Fibroblast of villous mesenchyme (primary cell): ENCODE data around the gene RBM23. TPM values are rescaled to one million over a fixed set of nuclear protein-coding genes. Genes with fewer than 3 reads are reported as not detected.
"Not testable (repeated sequence)": the region's sequence is repeated elsewhere in the genome, so short reads cannot be mapped to it uniquely, and the experiment has no call there.

Experiments used
- DNase-seq: peaks from one replicate; pipeline ENCODE4 v3.0.0-alpha.2; 2010; ENCODE audit warnings: low read depth
- H3K4me3 ChIP-seq: 2 replicates; pipeline ENCODE4 v1.5.1; 2011; ENCODE audit warnings: low read depth, mild to moderate bottlenecking, low read length
- CTCF ChIP-seq: IDR thresholded peaks from 2 replicates; pipeline ENCODE4 v1.5.1; 2012; ENCODE audit warnings: low read depth, mild to moderate bottlenecking, low read length; ENCODE audit not compliant: insufficient read depth
- total RNA-seq: library from RNA; depleted of rRNA; stranded (reverse); fragments of >200 nt; gene quantifications from 2 replicates; pipeline ENCODE4 v1.2.3, GENCODE V29; 2012

The RBM23 gene
- total RNA-seq, 1 donor, result 60.9 TPM

- DNase-seq, result peak; percentile 87
- peak; percentile 90 for TF ChIP-seq CTCF
- peak overlapping the region; percentile 64 for H3K4me3 ChIP-seq
Measured at GRCh38 chr14:22852940-22853767, 65.8 kb downstream of the RBM23 start.

DNA sequence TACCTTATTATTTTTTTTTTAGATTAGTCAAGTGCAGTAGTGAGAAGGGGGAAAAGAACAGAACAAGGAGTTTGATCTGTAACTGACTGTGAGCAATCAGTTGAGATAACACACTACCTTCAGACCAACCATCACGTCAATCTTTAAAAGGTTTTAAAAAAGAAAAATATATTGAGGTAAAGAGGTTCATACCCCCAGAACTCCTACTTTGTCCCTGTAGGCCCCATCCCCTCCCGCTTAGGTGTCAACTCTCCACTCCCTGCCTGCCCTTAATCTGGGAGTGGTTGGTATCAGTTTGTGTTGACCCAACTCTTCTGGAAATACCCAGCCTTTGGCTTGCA lies 66.4 kb downstream of the RBM23 start:
- no peak for DNase-seq
- no peak for TF ChIP-seq CTCF
- no peak overlapping the region for H3K4me3 ChIP-seq

- DNase-seq, H3K4me3 ChIP-seq: not testable (repeated sequence)
Measured at GRCh38 chr14:22852178-22852577, 66.8 kb downstream of the RBM23 start.

DNA sequence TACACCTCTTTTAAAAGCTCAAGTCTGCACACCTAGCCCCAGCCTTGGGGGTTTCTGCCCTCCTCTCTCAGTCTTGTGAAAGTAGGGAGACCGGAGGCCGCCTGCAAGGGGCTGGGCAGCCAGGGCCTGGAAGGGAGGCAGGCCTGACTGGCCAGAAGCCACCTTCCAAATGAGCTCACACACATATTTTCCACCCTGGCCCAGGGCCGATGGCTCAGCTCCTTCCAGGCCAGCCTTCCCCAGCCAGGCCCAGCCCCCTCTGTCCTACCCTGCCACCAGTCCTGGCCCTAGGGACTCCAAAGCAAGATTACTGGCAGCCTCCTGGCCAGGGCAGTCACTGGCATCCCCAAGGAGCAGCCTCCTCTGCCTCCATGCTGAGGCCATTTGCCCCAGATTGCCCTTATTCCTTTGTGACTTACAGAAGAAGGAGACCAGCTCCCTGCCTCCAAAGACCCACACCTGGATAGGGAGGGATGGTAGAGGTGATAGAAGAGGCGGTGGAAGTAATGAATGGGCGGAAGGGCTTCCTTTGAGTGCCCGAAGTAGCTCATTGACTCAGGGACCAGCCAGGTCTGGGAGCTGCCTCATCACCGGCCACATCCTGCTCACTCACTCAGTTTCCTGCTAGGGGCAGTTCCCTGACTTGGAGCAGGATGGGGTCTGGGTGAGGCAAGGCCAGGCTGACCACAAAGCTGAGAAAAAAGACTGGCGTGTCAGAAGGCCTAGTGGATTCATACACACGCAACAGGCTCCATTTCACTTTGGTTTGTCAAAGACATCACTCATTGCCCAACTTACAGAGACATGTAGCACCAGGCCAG lies 67.8 kb downstream of the RBM23 start:
- TF ChIP-seq CTCF, result no peak
- DNase-seq, result peak; percentile 90
- no peak overlapping the region for H3K4me3 ChIP-seq

GRCh38 chr14:22849212-22849819 lies 69.6 kb downstream of the RBM23 start:
- peak; percentile 38 for DNase-seq
- H3K4me3 ChIP-seq, result no peak overlapping the region
- TF ChIP-seq CTCF, result no peak

DNA sequence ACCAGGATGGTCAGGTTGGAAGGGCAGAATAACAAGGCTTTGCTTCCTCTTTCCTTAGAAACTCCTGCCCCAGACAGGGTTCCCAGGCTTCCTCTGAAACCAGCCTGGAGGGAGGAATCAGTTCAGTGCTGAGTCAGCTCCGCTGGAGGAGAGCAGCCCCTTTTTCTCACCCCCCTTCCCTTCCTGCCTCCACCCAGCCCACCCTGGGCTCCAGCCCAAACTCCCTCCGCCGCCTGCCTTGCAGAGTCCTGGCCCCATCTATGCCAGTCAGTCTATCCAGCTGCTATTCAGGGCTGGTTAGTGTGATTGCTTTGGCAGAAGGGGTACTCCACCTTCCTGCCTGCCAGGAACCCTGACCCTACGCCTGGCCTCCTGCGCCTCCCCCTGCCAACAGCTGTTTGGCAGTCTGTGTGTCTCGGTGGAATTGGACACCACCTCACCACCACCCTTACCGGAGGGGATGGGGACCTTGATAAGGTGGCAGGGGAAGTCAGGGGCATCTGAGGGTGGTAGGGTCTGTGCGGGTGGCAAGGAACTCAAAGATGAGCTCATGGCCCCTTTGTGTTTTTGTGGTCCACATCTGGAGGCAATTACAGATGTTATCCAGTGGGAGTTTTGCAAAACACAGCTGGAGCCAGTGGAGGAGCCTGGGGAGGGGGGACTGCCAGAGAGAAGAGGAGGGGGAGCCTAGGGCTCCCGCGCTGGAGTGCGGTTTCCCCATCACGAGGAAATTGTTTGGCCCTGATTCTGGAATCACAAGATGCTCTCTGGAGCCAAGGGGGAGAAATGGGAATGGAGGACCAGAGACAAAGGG lies 70.4 kb downstream of the RBM23 start:
- no peak overlapping the region for H3K4me3 ChIP-seq
- no peak for TF ChIP-seq CTCF
- DNase-seq, result peak; percentile 98
